H9 (cell line): Measurements from ENCODE around the gene CEACAM20. TPM values are rescaled to one million over a fixed set of nuclear protein-coding genes. Genes with fewer than 3 reads are reported as not detected.
"Not testable (repeated sequence)": the region's sequence is repeated elsewhere in the genome, so short reads cannot be mapped to it uniquely, and the experiment has no call there.

Source experiments
- DNase-seq: peaks from one replicate; pipeline ENCODE4 v3.0.0-alpha.2; 2017
- H2AFZ ChIP-seq: one replicate; pipeline ENCODE4 v1.6.1; 2013; ENCODE audit warnings: mild to moderate bottlenecking, low read length, control low read depth, moderate library complexity
- H2AK5ac ChIP-seq: 2 replicates; pipeline ENCODE4 v1.6.1; 2013; ENCODE audit warnings: low read length, control low read depth, mixed read lengths; ENCODE audit not compliant: insufficient read length
- H2BK120ac ChIP-seq: one replicate; pipeline ENCODE4 v1.6.1; 2013; ENCODE audit warnings: low read depth, mild to moderate bottlenecking, low read length, control low read depth, inconsistent platforms; ENCODE audit not compliant: poor library complexity, severe bottlenecking
- H2BK12ac ChIP-seq: 2 replicates; pipeline ENCODE4 v1.6.1; 2013; ENCODE audit warnings: low read length, control low read depth, mixed read lengths, low read depth; ENCODE audit not compliant: insufficient read length
- H2BK15ac ChIP-seq: 2 replicates; pipeline ENCODE4 v1.6.1; 2013; ENCODE audit warnings: low read depth, low read length, control low read depth
- H2BK20ac ChIP-seq: one replicate; pipeline ENCODE4 v1.6.1; 2013; ENCODE audit warnings: low read depth, mild to moderate bottlenecking, low read length, control low read depth, inconsistent platforms; ENCODE audit not compliant: poor library complexity, severe bottlenecking
- H2BK5ac ChIP-seq: 2 replicates; pipeline ENCODE4 v1.6.1; 2013; ENCODE audit warnings: low read length, control low read depth, mixed read lengths; ENCODE audit not compliant: insufficient read length
- H3K14ac ChIP-seq: 2 replicates; pipeline ENCODE4 v1.6.1; 2013; ENCODE audit warnings: low read length, control low read depth; ENCODE audit not compliant: insufficient read depth
- H3K18ac ChIP-seq: 2 replicates; pipeline ENCODE4 v1.6.1; 2013; ENCODE audit warnings: low read depth, mild to moderate bottlenecking, mixed read lengths, low read length, control low read depth; ENCODE audit not compliant: insufficient read length
- H3K23ac ChIP-seq: 2 replicates; pipeline ENCODE4 v1.6.1; 2013; ENCODE audit warnings: low read length, control low read depth, mixed read lengths, low read depth; ENCODE audit not compliant: insufficient read length
- H3K23me2 ChIP-seq: 2 replicates; pipeline ENCODE4 v1.6.1; 2013; ENCODE audit warnings: low read depth, mild to moderate bottlenecking, mixed read lengths, low read length, control low read depth; ENCODE audit not compliant: insufficient read length, poor library complexity, severe bottlenecking
- H3K27ac ChIP-seq: 2 replicates; pipeline ENCODE4 v1.5.1; 2013; ENCODE audit warnings: low read length, control low read depth, mixed read lengths, low read depth; ENCODE audit not compliant: insufficient read length
- H3K27me3 ChIP-seq: 2 replicates; pipeline ENCODE4 v1.6.1; 2013; ENCODE audit warnings: low read length, control low read depth, inconsistent platforms; ENCODE audit not compliant: insufficient read depth
- H3K4ac ChIP-seq: 2 replicates; pipeline ENCODE4 v1.6.1; 2013; ENCODE audit warnings: low read depth, mild to moderate bottlenecking, control low read depth, inconsistent platforms, low read length, moderate library complexity
- H3K4me1 ChIP-seq: 2 replicates; pipeline ENCODE4 v1.6.1; 2013; ENCODE audit warnings: low read length, control low read depth, inconsistent platforms; ENCODE audit not compliant: insufficient read depth
- H3K4me2 ChIP-seq: 2 replicates; pipeline ENCODE4 v1.6.1; 2013; ENCODE audit warnings: low read length, control low read depth, mixed read lengths; ENCODE audit not compliant: insufficient read length, insufficient read depth
- H3K56ac ChIP-seq: 2 replicates; pipeline ENCODE4 v1.6.1; 2013; ENCODE audit warnings: low read depth, mild to moderate bottlenecking, mixed read lengths, low read length, control low read depth; ENCODE audit not compliant: insufficient read length
- H3K79me1 ChIP-seq: 2 replicates; pipeline ENCODE4 v1.6.1; 2013; ENCODE audit warnings: low read depth, mild to moderate bottlenecking, moderate library complexity, low read length, control low read depth, inconsistent platforms; ENCODE audit not compliant: insufficient read depth, poor library complexity, severe bottlenecking
- H3K79me2 ChIP-seq: 2 replicates; pipeline ENCODE4 v1.6.1; 2013; ENCODE audit warnings: low read length, control low read depth, inconsistent platforms; ENCODE audit not compliant: insufficient read depth
- H3K9ac ChIP-seq: 2 replicates; pipeline ENCODE4 v1.6.1; 2013; ENCODE audit warnings: low read length, control low read depth, mixed read lengths; ENCODE audit not compliant: insufficient read length; ENCODE audit errors: extremely low read depth
- H3K9me3 ChIP-seq: one replicate; pipeline ENCODE4 v1.6.1; 2013; ENCODE audit warnings: low read depth, low read length, inconsistent platforms; ENCODE audit not compliant: control insufficient read depth
- H3T11ph ChIP-seq: one replicate; pipeline ENCODE4 v1.6.1; 2013; ENCODE audit warnings: mild to moderate bottlenecking, low read length, control low read depth, inconsistent platforms
- H4K20me1 ChIP-seq: one replicate; pipeline ENCODE4 v1.6.1; 2013; ENCODE audit not compliant: control insufficient read depth, insufficient read length, insufficient read depth
- H4K5ac ChIP-seq: 2 replicates; pipeline ENCODE4 v1.6.1; 2013; ENCODE audit warnings: low read depth, mild to moderate bottlenecking, mixed read lengths, low read length, control low read depth; ENCODE audit not compliant: insufficient read length
- H4K8ac ChIP-seq: replicated peaks from 2 replicates; pipeline ENCODE4 v1.6.1; 2013; ENCODE audit warnings: low read length, control low read depth, mixed read lengths, low read depth; ENCODE audit not compliant: insufficient read length
- H4K91ac ChIP-seq: 2 replicates; pipeline ENCODE4 v1.6.1; 2013; ENCODE audit warnings: low read depth, mild to moderate bottlenecking, moderate library complexity, mixed read lengths, low read length, control low read depth; ENCODE audit not compliant: insufficient read length
- H3K27ac Mint-ChIP-seq, 3 experiments: 2 replicates in 2 of 3; 3 replicates in 1 of 3; pipeline ENCODE4 v1.8.0; 2020 to 2021; ENCODE audit warnings: mixed read lengths in 3 of 3, mild to moderate bottlenecking in 1 of 3, moderate library complexity in 1 of 3
- H3K27me3 Mint-ChIP-seq: 2 replicates; pipeline ENCODE4 v1.8.0; 2021; ENCODE audit warnings: low read depth, mild to moderate bottlenecking, moderate library complexity, mixed read lengths
- H3K36me3 Mint-ChIP-seq, 3 experiments: 2 replicates in 2 of 3; 3 replicates in 1 of 3; pipeline ENCODE4 v1.8.0; 2020 to 2021; ENCODE audit warnings: low read depth in 3 of 3, mixed read lengths in 3 of 3; ENCODE audit not compliant: insufficient read depth in 1 of 3
- H3K4me1 Mint-ChIP-seq, 2 experiments: 2 replicates each; pipeline ENCODE4 v1.8.0; 2020; ENCODE audit warnings: mixed read lengths in 2 of 2
- H3K4me3 Mint-ChIP-seq, 2 experiments: 2 replicates in 1 of 2; 3 replicates in 1 of 2; pipeline ENCODE4 v1.8.0; 2020 to 2021; ENCODE audit warnings: mild to moderate bottlenecking in 2 of 2, mixed read lengths in 2 of 2, moderate library complexity in 1 of 2
- H3K9me3 Mint-ChIP-seq, 2 experiments: 2 replicates in 1 of 2; 3 replicates in 1 of 2; pipeline ENCODE4 v1.8.0; 2020; ENCODE audit warnings: mild to moderate bottlenecking in 2 of 2, mixed read lengths in 2 of 2, moderate library complexity in 1 of 2
- WGBS: extraction: QIAGEN DNeasy Blood & Tissue Kit; methylation state at CpG from one replicate; pipeline ENCODE4 v1.1.7; 2013; ENCODE audit warnings: missing lambda C conversion rate, low lambda C conversion rate, mixed read lengths; ENCODE audit not compliant: insufficient read length; ENCODE audit errors: extremely low coverage; 5-methylcytosine and 5-hydroxymethylcytosine counted together
- total RNA-seq: library from RNA; stranded (reverse); gene quantifications from 2 replicates; pipeline ENCODE4 v1.2.1, GENCODE V29; 2021
- TF ChIP-seq, protein P1 (sequence below): fragments of 200-600 bp; sonication (generic); conservative IDR thresholded peaks from 3 replicates; pipeline ENCODE4 v1.8.0; 2021; ENCODE audit warnings: antibody characterized with exemption, mild to moderate bottlenecking

The CEACAM20 gene
- total RNA-seq, 1 experiment from 2014 or later, result not detected

DNA sequence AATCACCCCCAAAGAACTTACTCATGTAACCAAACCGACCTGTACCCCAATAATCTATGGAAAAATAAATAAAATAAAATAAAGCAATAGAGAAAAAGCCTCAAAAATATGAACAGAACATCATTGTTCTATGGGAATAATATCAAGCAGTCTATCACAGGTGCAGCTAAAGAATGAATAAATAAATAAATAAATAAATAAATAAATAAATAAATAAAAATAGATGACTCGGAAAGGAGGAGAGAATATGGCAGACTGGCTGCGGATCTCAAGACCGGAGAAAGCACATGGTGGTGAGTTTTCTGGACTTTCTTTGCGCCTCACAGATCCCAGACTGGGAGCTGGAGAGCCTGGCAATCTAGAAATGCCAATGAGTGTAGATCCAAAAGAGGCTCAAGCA lies 22.4 kb upstream of the CEACAM20 start:
- Mint-ChIP-seq H3K9me3 (peaks cover 16 to 20% of the 10 kb centered on the region in 2 experiments), H3K36me3 (no peaks in the 10 kb centered on the region; a peak in 2 of 7 replicates), H3K27ac (no peak overlapping the region), H3K27me3 (peaks cover 24% of the 10 kb centered on the region), H3K4me3 (no peak overlapping the region), H3K4me1 (no peaks in the 10 kb centered on the region)
- no peak overlapping the region for H4K91ac ChIP-seq
- H3K4ac ChIP-seq, result no peak overlapping the region
- H3K14ac ChIP-seq, result no peak overlapping the region
- H3K9me3 ChIP-seq, result no peaks in the 10 kb centered on the region
- no peak overlapping the region for H4K8ac ChIP-seq
- H3K23me2 ChIP-seq, result no peaks in the 10 kb centered on the region
- H2AK5ac ChIP-seq, result no peak overlapping the region
- no peak overlapping the region for H3K18ac ChIP-seq
- H2BK15ac ChIP-seq, result no peak overlapping the region
- no peaks in the 10 kb centered on the region for H3K79me2 ChIP-seq
- no peak overlapping the region for H3K4me2 ChIP-seq
- H4K20me1 ChIP-seq, result no peaks in the 10 kb centered on the region
- no peak overlapping the region for H2BK20ac ChIP-seq
- no peak overlapping the region for H3K56ac ChIP-seq
- no peak overlapping the region for H3K23ac ChIP-seq
- H4K5ac ChIP-seq, result no peak overlapping the region
- H3K27me3 ChIP-seq, result no peaks in the 10 kb centered on the region
- no peak overlapping the region for H3K9ac ChIP-seq
- no CpG with 5 or more reads among the region's 5 CpGs for WGBS
- H2BK120ac ChIP-seq, result no peak overlapping the region
- no peak overlapping the region for H3K27ac ChIP-seq
- H3T11ph ChIP-seq, result no peak overlapping the region
- no peaks in the 10 kb centered on the region for H3K79me1 ChIP-seq
- H2AFZ ChIP-seq, result no peak overlapping the region
- DNase-seq, result no peak
- no peak overlapping the region for H2BK12ac ChIP-seq
- no peaks in the 10 kb centered on the region for H3K4me1 ChIP-seq
- TF ChIP-seq, protein P1, sequence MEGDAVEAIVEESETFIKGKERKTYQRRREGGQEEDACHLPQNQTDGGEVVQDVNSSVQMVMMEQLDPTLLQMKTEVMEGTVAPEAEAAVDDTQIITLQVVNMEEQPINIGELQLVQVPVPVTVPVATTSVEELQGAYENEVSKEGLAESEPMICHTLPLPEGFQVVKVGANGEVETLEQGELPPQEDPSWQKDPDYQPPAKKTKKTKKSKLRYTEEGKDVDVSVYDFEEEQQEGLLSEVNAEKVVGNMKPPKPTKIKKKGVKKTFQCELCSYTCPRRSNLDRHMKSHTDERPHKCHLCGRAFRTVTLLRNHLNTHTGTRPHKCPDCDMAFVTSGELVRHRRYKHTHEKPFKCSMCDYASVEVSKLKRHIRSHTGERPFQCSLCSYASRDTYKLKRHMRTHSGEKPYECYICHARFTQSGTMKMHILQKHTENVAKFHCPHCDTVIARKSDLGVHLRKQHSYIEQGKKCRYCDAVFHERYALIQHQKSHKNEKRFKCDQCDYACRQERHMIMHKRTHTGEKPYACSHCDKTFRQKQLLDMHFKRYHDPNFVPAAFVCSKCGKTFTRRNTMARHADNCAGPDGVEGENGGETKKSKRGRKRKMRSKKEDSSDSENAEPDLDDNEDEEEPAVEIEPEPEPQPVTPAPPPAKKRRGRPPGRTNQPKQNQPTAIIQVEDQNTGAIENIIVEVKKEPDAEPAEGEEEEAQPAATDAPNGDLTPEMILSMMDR, result no peak
- H2BK5ac ChIP-seq, result no peak overlapping the region

- H3K27ac ChIP-seq, H3K4me1 Mint-ChIP-seq, H3K4me3 Mint-ChIP-seq, H3K56ac ChIP-seq, H4K8ac ChIP-seq, H4K5ac ChIP-seq, H3K79me1 ChIP-seq, DNase-seq, H3K36me3 Mint-ChIP-seq, H3K23me2 ChIP-seq, H3K4me1 ChIP-seq, H2AFZ ChIP-seq, H3K4me2 ChIP-seq, H4K91ac ChIP-seq, H3K23ac ChIP-seq, H2BK15ac ChIP-seq, H4K20me1 ChIP-seq, H2BK120ac ChIP-seq, H3K27me3 ChIP-seq, H2BK20ac ChIP-seq, H3K18ac ChIP-seq, H3K14ac ChIP-seq, H3K27ac Mint-ChIP-seq, H2BK5ac ChIP-seq, H2BK12ac ChIP-seq, H3K4ac ChIP-seq, H3K79me2 ChIP-seq, H3K9me3 ChIP-seq, H3T11ph ChIP-seq, H2AK5ac ChIP-seq, H3K9ac ChIP-seq: not testable (repeated sequence)
- WGBS, result 100% methylated on average over 12 of the region's 37 CpGs
- Mint-ChIP-seq H3K9me3 (peaks cover 17 to 20% of the 10 kb centered on the region in 2 experiments), H3K27me3 (peaks cover 24% of the 10 kb centered on the region)
Measured at GRCh38 chr19:44550976-44551375, 21.5 kb upstream of the CEACAM20 start.
